ENCODE measurements around the gene NALCN. TPM values are rescaled to one million over a fixed set of nuclear protein-coding genes. Genes with fewer than 3 reads are reported as not detected.

Gene NALCN
- total and polyA plus RNA-seq, 2 of the 8 experiments (the other 6 are each of a cell fraction or from before 2014, with no cell fraction given), result 0.26 to 0.54 TPM

DNA sequence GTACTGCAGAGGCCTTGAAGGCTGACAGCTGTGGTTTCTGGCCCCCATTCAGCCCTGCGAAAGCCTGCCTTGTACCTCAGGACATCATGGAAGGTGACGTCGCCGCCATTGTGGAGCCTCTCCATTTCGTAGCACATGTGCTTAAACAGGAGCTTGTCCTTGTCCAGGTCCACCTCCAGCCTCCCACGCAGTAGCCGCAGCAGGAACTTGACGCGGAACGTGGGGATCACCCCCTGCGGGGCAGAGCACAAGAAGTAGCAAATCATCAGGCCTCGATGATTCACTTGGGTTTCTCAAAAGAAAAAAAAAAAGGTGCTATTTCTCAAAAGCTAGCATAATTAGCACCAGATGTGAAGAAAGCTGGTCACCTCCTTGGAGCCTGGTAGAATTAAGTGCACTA, 351.0 kb downstream of the NALCN start:
- 92% methylated on average over 12 of the region's 12 CpGs; no CpG with 5 or more reads in 1 of the 2 experiments for WGBS, 2 experiments (ENCODE audit: extremely low coverage in 1 of 2, insufficient coverage in 1 of 2, insufficient read length in 1 of 2, insufficient replicate concordance in 2 of 2, low coverage in 1 of 2, low lambda C conversion rate in 2 of 2, missing lambda C conversion rate in 1 of 2)
- Histone ChIP-seq H2BK5ac (ENCODE audit: low read depth, low read length) (no peak overlapping the region), H4K91ac (replicated peaks; ENCODE audit: insufficient read length, low read length) (no peak overlapping the region), H3K4ac (replicated peaks; ENCODE audit: insufficient read length, low read depth, low read length) (no peak overlapping the region), H2BK15ac (ENCODE audit: low read length) (no peak overlapping the region), H4K8ac (ENCODE audit: extremely low read depth, insufficient read depth, low read length) (no peak overlapping the region), H3K4me2 (ENCODE audit: insufficient read depth in 1 of 2, low read depth in 2 of 2, low read length in 2 of 2) (no peak overlapping the region), H2BK12ac (ENCODE audit: low read depth, low read length) (no peak overlapping the region), H4K20me1 (replicated peaks in 1 of 2; ENCODE audit: control insufficient read depth in 1 of 2, insufficient read depth in 2 of 2, low read length in 2 of 2) (no peaks in the 10 kb centered on the region), H3K4me3 (ENCODE audit: extremely low read depth in 1 of 4, insufficient read depth in 2 of 4, low read depth in 3 of 4, low read length in 4 of 4) (no peak overlapping the region), H3K79me2 (ENCODE audit: control insufficient read depth in 1 of 2, insufficient read depth in 2 of 2, low read length in 2 of 2) (no peaks in the 10 kb centered on the region), H3K27ac (ENCODE audit: low read depth, low read length) (no peak overlapping the region), H2BK20ac (ENCODE audit: low read length) (no peak overlapping the region), H3K36me3 (ENCODE audit: control insufficient read depth in 2 of 4, insufficient read depth in 4 of 4, low read length in 3 of 4) (no peaks in the 10 kb centered on the region), H3K56ac (replicated peaks; ENCODE audit: insufficient read length, low read depth, low read length) (no peak overlapping the region), H3K27me3 (replicated peaks in 1 of 4; ENCODE audit: control insufficient read depth in 3 of 4, extremely low read depth in 1 of 4, insufficient read depth in 3 of 4, low read length in 3 of 4) (no peaks in the 10 kb centered on the region), H2BK120ac (replicated peaks; ENCODE audit: low read depth, low read length) (no peak overlapping the region), H3K14ac (ENCODE audit: insufficient read length) (no peak overlapping the region), H3K9me3 (ENCODE audit: insufficient read depth in 2 of 2, low read depth in 1 of 2, low read length in 1 of 2) (no peaks in the 10 kb centered on the region), H3K18ac (ENCODE audit: extremely low read depth, low read length) (no peak overlapping the region), H3K23me2 (ENCODE audit: low read depth, low read length) (no peaks in the 10 kb centered on the region), H2AK5ac (ENCODE audit: low read depth, low read length) (no peak overlapping the region), H3K4me1 (replicated peaks in 1 of 4; ENCODE audit: control insufficient read depth in 3 of 4, insufficient read depth in 4 of 4, low read length in 3 of 4) (no peaks in the 10 kb centered on the region), H4K5ac (ENCODE audit: insufficient read length, low read depth, low read length) (no peak overlapping the region), H3K79me1 (ENCODE audit: low read depth, low read length) (no peaks in the 10 kb centered on the region), H3K9ac (replicated peaks in 1 of 4; ENCODE audit: extremely low read depth in 1 of 4, low read depth in 3 of 4, low read length in 3 of 4) (no peak overlapping the region), H2AFZ (ENCODE audit: low read length) (peak overlapping the region; percentile 44; the same call in 1 of the 2 replicates), H3K23ac (ENCODE audit: insufficient read length) (no peak overlapping the region)
- CTCF ChIA-PET (ENCODE audit: partially characterized antibody), result interaction anchor here (0.7 to 1.1 kb wide), 3 partner anchors 24 to 77 kb away, joined by 3 read pairs; no protein-coding TSS in a partner anchor
- FAIRE-seq (no peak), DNase-seq (ENCODE audit: low read depth in 1 of 2, low spot score in 2 of 2) (no peak)
- POLR2A ChIA-PET (ENCODE audit: partially characterized antibody), result interaction anchor here (0.6 kb wide), 1 partner anchor 45 kb away, joined by 3 read pairs; no protein-coding TSS in a partner anchor
- TF ChIP-seq NANOG (IDR thresholded peaks at IDR 0.05; ENCODE audit: insufficient read depth, low read depth, low read length, poor library complexity, severe bottlenecking) (no peak), RAD21 (IDR thresholded peaks at IDR 0.05 in 1 of 2, conservative IDR thresholded peaks at IDR 0.05 in 1 of 2; ENCODE audit: low read depth in 2 of 2, low read length in 2 of 2) (no peak), EZH2 (IDR thresholded peaks at IDR 0.05; ENCODE audit: low read depth, low read length, severe bottlenecking) (no peak), CTBP2 (IDR thresholded peaks at IDR 0.05; ENCODE audit: borderline replicate concordance, insufficient read depth, insufficient read length, low read length) (no peak), SUZ12 (IDR thresholded peaks at IDR 0.05; ENCODE audit: low read length) (no peak), GTF2F1 (IDR thresholded peaks at IDR 0.05; ENCODE audit: borderline replicate concordance, low read depth, low read length) (no peak), SAP30 (IDR thresholded peaks at IDR 0.05; ENCODE audit: insufficient read depth, insufficient replicate concordance, low read length) (no peak), RFX5 (IDR thresholded peaks at IDR 0.05; ENCODE audit: borderline replicate concordance, low read depth, low read length) (no peak), TAF1 (IDR thresholded peaks at IDR 0.05; ENCODE audit: low read depth, low read length) (no peak), BACH1 (IDR thresholded peaks at IDR 0.05; ENCODE audit: low read length) (no peak), CEBPB (IDR thresholded peaks at IDR 0.05; ENCODE audit: low read depth, low read length) (no peak)

All from H1 (cell line).